HEK293 (cell line): ENCODE measurements around the gene FGD1.

Experiments used
- CTCF ChIA-PET: fragments of 350-600 bp; formaldehyde crosslinking; extraction: SDS; loops from one replicate; lab custom pipeline; 2021; ENCODE audit warnings: antibody characterized with exemption; lab: Yijun Ruan, JAX
- POLR2A ChIA-PET: fragments of 300-600 bp; formaldehyde crosslinking; extraction: SDS; loops from one replicate; lab custom pipeline; 2020; ENCODE audit warnings: antibody characterized with exemption, inconsistent platforms; lab: Yijun Ruan, JAX
- H3K27ac ChIP-seq: fragments of 200-500 bp; sonication (Bioruptor generic); 2 replicates; pipeline ENCODE4 v1.5.1; 2014; ENCODE audit warnings: low read depth, low read length, control low read depth, inconsistent platforms; ENCODE audit errors: extremely low read depth
- H3K36me3 ChIP-seq, 2 experiments: fragments of 200-500 bp in 1 of 2; sonication (Bioruptor generic) in 1 of 2; 1 replicate in 1 of 2; 2 replicates in 1 of 2; pipeline ENCODE4 v1.5.1; 2014 to 2017; ENCODE audit warnings: inconsistent platforms in 2 of 2, low read length in 2 of 2; ENCODE audit not compliant: control insufficient read depth in 2 of 2, insufficient read depth in 1 of 2
- H3K4me1 ChIP-seq: fragments of 200-500 bp; sonication (Bioruptor generic); 2 replicates; pipeline ENCODE4 v1.5.1; 2014; ENCODE audit warnings: mild to moderate bottlenecking, low read length, inconsistent platforms; ENCODE audit not compliant: control insufficient read depth, insufficient read depth
- H3K4me3 ChIP-seq: 2 replicates; pipeline ENCODE4 v1.5.1; 2011; ENCODE audit warnings: low read depth, mild to moderate bottlenecking, control low read depth, low read length, moderate library complexity
- H3K9me3 ChIP-seq: fragments of 200-500 bp; sonication (Bioruptor generic); 2 replicates; pipeline ENCODE4 v1.5.1; 2014; ENCODE audit warnings: low read depth, low read length, inconsistent platforms; ENCODE audit not compliant: control insufficient read depth, insufficient read depth
- ELK4 ChIP-seq: IDR thresholded peaks from 2 replicates; pipeline ENCODE4 v1.6.1; 2011; ENCODE audit warnings: mild to moderate bottlenecking, low read depth, low read length, borderline replicate concordance
- GFI1B ChIP-seq: fragments of 450-650 bp; formaldehyde crosslinking; IDR thresholded peaks from 2 replicates; pipeline ENCODE4 v1.5.1; 2016; ENCODE audit warnings: missing biosample characterization, missing genetic modification characterization
- GLI2 ChIP-seq: fragments of 450-650 bp; formaldehyde crosslinking; IDR thresholded peaks from 2 replicates; pipeline ENCODE4; 2017; ENCODE audit warnings: missing biosample characterization, missing genetic modification characterization, low read depth, borderline replicate concordance
- HOXD13 ChIP-seq: sonication (generic); formaldehyde crosslinking; IDR thresholded peaks from 2 replicates; pipeline ENCODE4 v1.8.0; 2022; ENCODE audit warnings: missing genetic modification reagents, borderline replicate concordance
- INSM2 ChIP-seq: fragments of 450-650 bp; formaldehyde crosslinking; IDR thresholded peaks from 2 replicates; pipeline ENCODE4 v1.5.1; 2016; ENCODE audit warnings: missing biosample characterization, missing genetic modification characterization
- KLF7 ChIP-seq: fragments of 450-650 bp; formaldehyde crosslinking; IDR thresholded peaks from 2 replicates; pipeline ENCODE4 v1.5.1; 2016; ENCODE audit warnings: missing biosample characterization, missing genetic modification characterization, borderline replicate concordance
- RBAK ChIP-seq: fragments of 450-650 bp; formaldehyde crosslinking; IDR thresholded peaks from 2 replicates; pipeline ENCODE4 v1.5.1; 2016; ENCODE audit warnings: missing biosample characterization, missing genetic modification characterization
- REST ChIP-seq: fragments of 450-650 bp; formaldehyde crosslinking; IDR thresholded peaks from 2 replicates; pipeline ENCODE4 v1.5.1; 2016; ENCODE audit warnings: missing biosample characterization, missing genetic modification characterization
- ZBTB8A ChIP-seq: fragments of 450-650 bp; formaldehyde crosslinking; IDR thresholded peaks from 2 replicates; pipeline ENCODE4 v1.5.1; 2016; ENCODE audit warnings: missing biosample characterization, missing genetic modification characterization
- ZNF146 ChIP-seq: fragments of 450-650 bp; formaldehyde crosslinking; IDR thresholded peaks from 2 replicates; pipeline ENCODE4 v1.5.1; 2016; ENCODE audit warnings: missing biosample characterization, missing genetic modification characterization
- ZNF19 ChIP-seq: fragments of 450-650 bp; formaldehyde crosslinking; IDR thresholded peaks from 2 replicates; pipeline ENCODE4; 2016; ENCODE audit warnings: missing biosample characterization, missing genetic modification characterization, low read depth
- ZNF2 ChIP-seq: fragments of 450-650 bp; formaldehyde crosslinking; IDR thresholded peaks from 2 replicates; pipeline ENCODE4 v1.5.1; 2016; ENCODE audit warnings: missing biosample characterization, missing genetic modification characterization
- ZNF211 ChIP-seq: fragments of 450-650 bp; formaldehyde crosslinking; IDR thresholded peaks from 2 replicates; pipeline ENCODE4 v1.5.1; 2016; ENCODE audit warnings: low read depth, missing biosample characterization, missing genetic modification characterization
- ZNF223 ChIP-seq: fragments of 450-650 bp; formaldehyde crosslinking; IDR thresholded peaks from 2 replicates; pipeline ENCODE4 v1.5.1; 2016; ENCODE audit warnings: missing biosample characterization, missing genetic modification characterization
- ZNF239 ChIP-seq: fragments of 450-650 bp; formaldehyde crosslinking; IDR thresholded peaks from 2 replicates; pipeline ENCODE4 v1.5.1; 2016; ENCODE audit warnings: missing biosample characterization, missing genetic modification characterization
- ZNF26 ChIP-seq: fragments of 450-650 bp; formaldehyde crosslinking; IDR thresholded peaks from 2 replicates; pipeline ENCODE4 v1.5.1; 2016; ENCODE audit warnings: missing biosample characterization, missing genetic modification characterization
- ZNF473 ChIP-seq: fragments of 450-650 bp; formaldehyde crosslinking; IDR thresholded peaks from 2 replicates; pipeline ENCODE4 v1.5.1; 2017; ENCODE audit warnings: missing biosample characterization, missing genetic modification characterization
- ZNF510 ChIP-seq: fragments of 450-650 bp; formaldehyde crosslinking; IDR thresholded peaks from 2 replicates; pipeline ENCODE4 v1.5.1; 2018; ENCODE audit warnings: mild to moderate bottlenecking, missing genetic modification characterization, missing biosample characterization; ENCODE audit not compliant: insufficient replicate concordance
- ZNF518A ChIP-seq: fragments of 450-650 bp; formaldehyde crosslinking; conservative IDR thresholded peaks from 2 replicates; pipeline ENCODE4 v1.5.1; 2016; ENCODE audit warnings: low read depth, missing biosample characterization, missing genetic modification characterization
- ZNF580 ChIP-seq: fragments of 450-650 bp; formaldehyde crosslinking; IDR thresholded peaks from 2 replicates; pipeline ENCODE4 v1.5.1; 2016; ENCODE audit warnings: missing biosample characterization, missing genetic modification characterization
- ZNF610 ChIP-seq: fragments of 450-650 bp; formaldehyde crosslinking; IDR thresholded peaks from 2 replicates; pipeline ENCODE4 v1.5.1; 2016; ENCODE audit warnings: missing biosample characterization, missing genetic modification characterization, borderline replicate concordance
- ZNF629 ChIP-seq: fragments of 450-650 bp; formaldehyde crosslinking; IDR thresholded peaks from 2 replicates; pipeline ENCODE4 v1.5.1; 2017; ENCODE audit warnings: missing biosample characterization, missing genetic modification characterization
- ZNF660 ChIP-seq: fragments of 450-650 bp; IDR thresholded peaks from 2 replicates; pipeline ENCODE4 v1.5.1; 2018; ENCODE audit warnings: missing biosample characterization, mild to moderate bottlenecking, missing genetic modification characterization
- ZNF76 ChIP-seq: fragments of 450-650 bp; formaldehyde crosslinking; IDR thresholded peaks from 2 replicates; pipeline ENCODE4; 2016; ENCODE audit warnings: low read depth, missing biosample characterization, missing genetic modification characterization, borderline replicate concordance
- ZNF792 ChIP-seq: fragments of 450-650 bp; formaldehyde crosslinking; IDR thresholded peaks from 2 replicates; pipeline ENCODE4 v1.5.1; 2016; ENCODE audit warnings: missing biosample characterization, missing genetic modification characterization

Gene FGD1

GRCh38 chrX:54427837-54428424 lies 68.1 kb downstream of the FGD1 start:
- CTCF ChIA-PET: interaction anchor here (0.6 kb wide), 2 partner anchors 12 to 549 kb away, joined by 3 to 4 read pairs; no protein-coding TSS in a partner anchor
- POLR2A ChIA-PET: no interaction called here
- Histone ChIP-seq H3K9me3 (no peaks in the 10 kb centered on the region), H3K27ac (no peak overlapping the region), H3K36me3 (no peaks in the 10 kb centered on the region), H3K4me3 (no peak overlapping the region), H3K4me1 (no peaks in the 10 kb centered on the region)
- TF ChIP-seq ZNF2 (tag by site-specific recombination): no peak
- TF ChIP-seq ELK4: no peak
- 0 out of 2 replicates have a peak, but pooled peaks have one; percentile 17 for TF ChIP-seq GFI1B (tag by site-specific recombination)
- no peak for TF ChIP-seq ZNF19 (tag by site-specific recombination)
- TF ChIP-seq ZNF473 (tag by site-specific recombination): no peak
- TF ChIP-seq KLF7 (tag by site-specific recombination): peak; percentile 31; the same call in 1 of the 2 replicates
- TF ChIP-seq RBAK (tag by site-specific recombination): no peak
- TF ChIP-seq HOXD13: no peak
- TF ChIP-seq ZNF146 (tag by site-specific recombination): no peak
- TF ChIP-seq ZNF510 (tag by site-specific recombination): peak; percentile 78
- TF ChIP-seq GLI2 (tag by site-specific recombination): peak; percentile 64; the same call in 1 of the 2 replicates
- no peak for TF ChIP-seq ZNF239 (tag by site-specific recombination)
- peak; percentile 67 for TF ChIP-seq ZBTB8A
- no peak for TF ChIP-seq INSM2 (tag by site-specific recombination)
- no peak for TF ChIP-seq ZNF76 (tag by site-specific recombination)
- TF ChIP-seq ZNF610 (tag by site-specific recombination): no peak
- peak; percentile 63; the same call in 1 of the 2 replicates for TF ChIP-seq REST (tag by site-specific recombination)
- 0 out of 2 replicates have a peak, but pooled peaks have one; percentile 30 for TF ChIP-seq ZNF580 (tag by site-specific recombination)
- TF ChIP-seq ZNF792 (tag by site-specific recombination): no peak
- TF ChIP-seq ZNF211 (tag by site-specific recombination): no peak
- peak; percentile 54; the same call in 1 of the 2 replicates for TF ChIP-seq ZNF629 (tag by site-specific recombination)
- no peak for TF ChIP-seq ZNF660
- TF ChIP-seq ZNF26 (tag by site-specific recombination): no peak
- peak; percentile 62; the same call in 1 of the 2 replicates for TF ChIP-seq ZNF223 (tag by site-specific recombination)
- peak; percentile 93 for TF ChIP-seq ZNF518A (tag by site-specific recombination)
